Keratinocyte (primary cell): ENCODE measurements around the gene MON1A.

Experiments
- EZH2 ChIP-seq: IDR thresholded peaks from one replicate; pipeline ENCODE4 v1.6.1; 2012; ENCODE audit warnings: inconsistent platforms, mild to moderate bottlenecking, low read length, moderate library complexity
- TF ChIP-seq, protein P1 (sequence below), 3 experiments: IDR thresholded peaks in 1 of 3; conservative IDR thresholded peaks in 1 of 3; optimal IDR thresholded peaks in 1 of 3; 2 replicates in 2 of 3; 3 replicates in 1 of 3; pipeline versions ENCODE3 to v1.5.1; 2011; ENCODE audit warnings: low read length in 3 of 3, mild to moderate bottlenecking in 3 of 3, moderate library complexity in 2 of 3, control low read depth in 1 of 3, inconsistent platforms in 1 of 3; ENCODE audit not compliant: insufficient read depth in 2 of 3; ENCODE audit errors: extremely low read depth in 1 of 3

DNA sequence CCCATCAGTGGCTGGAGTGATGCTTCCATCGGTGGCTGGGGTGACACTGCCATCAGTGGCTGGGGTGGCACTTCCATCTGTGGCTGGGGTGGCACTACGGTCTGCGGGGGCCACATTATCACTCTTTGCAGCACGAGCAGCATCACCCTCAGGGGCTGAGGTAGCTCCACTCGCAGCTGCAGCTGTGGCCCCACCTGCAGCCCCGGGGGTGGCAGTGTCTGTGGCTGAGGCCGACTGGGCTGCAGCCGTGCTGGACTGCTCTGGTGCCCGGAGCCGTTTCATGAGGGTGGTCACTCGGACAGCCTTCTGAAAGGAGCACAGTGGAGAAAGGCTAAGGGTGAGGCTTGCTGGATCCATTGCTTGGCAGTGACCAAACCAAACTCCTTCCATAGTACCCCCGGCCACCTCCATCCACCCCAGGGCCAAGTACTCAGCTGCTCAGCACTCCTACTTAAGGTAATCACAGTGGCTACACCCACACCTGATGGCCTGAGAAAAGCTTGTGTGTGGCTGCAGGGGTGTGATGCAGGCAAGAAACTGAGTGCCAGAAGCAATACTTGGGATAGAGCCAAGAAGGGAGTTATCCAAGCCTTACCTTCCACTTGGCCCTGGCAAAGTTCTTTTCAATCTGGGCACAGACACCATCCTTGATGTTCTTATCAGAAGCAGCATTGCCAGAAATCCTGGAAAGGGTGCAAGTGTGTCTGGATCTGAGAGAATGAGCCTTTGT, 69.9 kb downstream of the MON1A start:
- TF ChIP-seq, protein P1, sequence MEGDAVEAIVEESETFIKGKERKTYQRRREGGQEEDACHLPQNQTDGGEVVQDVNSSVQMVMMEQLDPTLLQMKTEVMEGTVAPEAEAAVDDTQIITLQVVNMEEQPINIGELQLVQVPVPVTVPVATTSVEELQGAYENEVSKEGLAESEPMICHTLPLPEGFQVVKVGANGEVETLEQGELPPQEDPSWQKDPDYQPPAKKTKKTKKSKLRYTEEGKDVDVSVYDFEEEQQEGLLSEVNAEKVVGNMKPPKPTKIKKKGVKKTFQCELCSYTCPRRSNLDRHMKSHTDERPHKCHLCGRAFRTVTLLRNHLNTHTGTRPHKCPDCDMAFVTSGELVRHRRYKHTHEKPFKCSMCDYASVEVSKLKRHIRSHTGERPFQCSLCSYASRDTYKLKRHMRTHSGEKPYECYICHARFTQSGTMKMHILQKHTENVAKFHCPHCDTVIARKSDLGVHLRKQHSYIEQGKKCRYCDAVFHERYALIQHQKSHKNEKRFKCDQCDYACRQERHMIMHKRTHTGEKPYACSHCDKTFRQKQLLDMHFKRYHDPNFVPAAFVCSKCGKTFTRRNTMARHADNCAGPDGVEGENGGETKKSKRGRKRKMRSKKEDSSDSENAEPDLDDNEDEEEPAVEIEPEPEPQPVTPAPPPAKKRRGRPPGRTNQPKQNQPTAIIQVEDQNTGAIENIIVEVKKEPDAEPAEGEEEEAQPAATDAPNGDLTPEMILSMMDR (optimal IDR thresholded peaks at IDR 0.05 in 1 of 3, IDR thresholded peaks at IDR 0.05 in 1 of 3, conservative IDR thresholded peaks at IDR 0.05 in 1 of 3; ENCODE audit: extremely low read depth in 1 of 3, insufficient read depth in 2 of 3, low read length in 3 of 3): no peak
- TF ChIP-seq EZH2: no peak
